Stimulated activated naive CD8-positive, alpha-beta T cell treated with anti-CD3 and anti-CD28 coated beads, Interleukin-15, amount 100 ng/mL, for 72 hours (primary cell): ENCODE results near the gene TCOF1.

ENCODE experiments used
- ATAC-seq: fragments of 150-1000 bp; cut with Tn5 transposase; 2 replicates; pipeline ENCODE4 v1.10.0; 2021; ENCODE audit warnings: mild to moderate bottlenecking, moderate library complexity
- DNase-seq, 2 donors: peaks; one replicate each; pipeline ENCODE4 v3.0.0; 2021 to 2022
- H3K27ac Mint-ChIP-seq, 2 donors: one replicate each; pipeline ENCODE4 v1.8.0; 2022; ENCODE audit warnings: mild to moderate bottlenecking in 2 of 2, mixed read lengths in 2 of 2, moderate library complexity in 2 of 2
- H3K27me3 Mint-ChIP-seq: one replicate; pipeline ENCODE4 v1.8.0; 2022; ENCODE audit warnings: mixed read lengths
- H3K4me1 Mint-ChIP-seq: one replicate; pipeline ENCODE4 v1.8.0; 2022; ENCODE audit warnings: mild to moderate bottlenecking, mixed read lengths
- H3K4me3 Mint-ChIP-seq, 2 donors: one replicate each; pipeline ENCODE4 v1.8.0; 2022; ENCODE audit warnings: mild to moderate bottlenecking in 2 of 2, mixed read lengths in 2 of 2, moderate library complexity in 1 of 2
- H3K9me3 Mint-ChIP-seq, 2 donors: one replicate each; pipeline ENCODE4 v1.8.0; 2022; ENCODE audit warnings: mixed read lengths in 2 of 2

TCOF1 gene

DNA sequence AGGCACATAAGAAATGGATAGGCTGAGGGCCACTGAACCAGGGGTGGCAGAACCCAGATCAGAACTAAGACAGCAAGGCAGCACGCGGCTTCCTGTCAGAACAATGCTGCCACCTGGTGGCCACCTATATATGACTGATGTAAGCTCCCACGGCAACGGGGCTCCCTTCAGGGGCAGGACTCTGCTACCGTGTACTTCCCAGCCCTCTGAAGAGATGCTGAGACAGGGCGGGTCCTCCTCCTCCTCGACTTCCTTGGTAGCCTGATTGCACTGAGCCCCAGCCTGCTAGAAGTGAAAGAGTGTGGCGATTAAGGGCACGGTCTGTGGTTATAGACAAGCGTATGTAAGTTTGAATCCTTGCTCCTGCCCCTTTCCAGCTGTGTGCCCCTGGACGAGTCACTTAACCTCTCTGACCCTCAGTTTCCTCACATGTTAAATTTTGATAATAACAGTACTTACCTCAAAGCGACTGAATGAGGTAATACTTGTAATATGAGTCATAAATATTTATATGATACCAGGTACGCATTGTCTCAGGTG is 78.7 kb downstream of the TCOF1 start:
- H3K27me3 Mint-ChIP-seq: no peaks in the 10 kb centered on the region
- H3K4me3 Mint-ChIP-seq: peak overlapping the region; percentile 58 to 63
- ATAC-seq: peak; percentile 95

DNA sequence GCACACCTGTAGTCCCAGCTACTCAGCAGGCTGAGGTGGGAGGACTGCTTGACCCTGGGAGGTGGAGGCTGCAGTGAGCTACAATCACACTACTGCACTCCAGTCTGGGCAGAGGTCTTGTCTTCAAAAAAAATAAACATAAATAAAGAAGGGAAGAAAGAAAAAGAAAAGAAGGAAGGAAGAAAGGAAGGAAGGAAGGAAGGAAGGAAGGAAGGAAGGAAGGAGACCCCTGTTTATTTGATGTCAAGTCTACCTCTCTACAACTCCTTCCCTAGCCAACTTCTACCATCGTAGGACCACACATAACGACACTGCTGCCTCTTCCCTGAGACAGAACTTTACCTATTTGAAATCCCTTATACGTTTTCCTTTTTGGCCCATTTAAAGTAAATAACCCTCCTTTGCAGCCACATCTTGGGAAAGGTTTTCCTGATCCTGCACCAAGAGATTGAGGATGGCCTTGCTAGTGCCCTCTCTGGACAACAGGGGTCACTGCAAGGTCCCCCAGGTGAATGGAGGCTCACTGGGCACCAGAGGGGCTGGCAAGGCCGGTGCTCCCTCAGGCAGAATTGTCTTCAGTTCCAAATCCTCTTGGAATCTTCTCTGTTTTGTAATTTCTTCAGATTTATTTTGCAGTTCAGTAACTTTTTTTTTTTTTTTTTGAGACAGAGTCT is 81.5 kb downstream of the TCOF1 start:
- no peaks in the 10 kb centered on the region for H3K27me3 Mint-ChIP-seq
- no peak for DNase-seq
- no peak overlapping the region for H3K27ac Mint-ChIP-seq
- H3K4me1 Mint-ChIP-seq: peaks cover 15% of the 10 kb centered on the region
- H3K9me3 Mint-ChIP-seq: no peaks in the 10 kb centered on the region
- no peak overlapping the region for H3K4me3 Mint-ChIP-seq
- ATAC-seq: no peak

More for the DNA sequence above, 78.7 kb downstream of the TCOF1 start:
- Mint-ChIP-seq H3K27ac (peak overlapping the region; percentile 85 to 87), H3K4me1 (peaks cover 15% of the 10 kb centered on the region), H3K9me3 (no peaks in the 10 kb centered on the region)
- peak; percentile 87 to 88 for DNase-seq

DNA sequence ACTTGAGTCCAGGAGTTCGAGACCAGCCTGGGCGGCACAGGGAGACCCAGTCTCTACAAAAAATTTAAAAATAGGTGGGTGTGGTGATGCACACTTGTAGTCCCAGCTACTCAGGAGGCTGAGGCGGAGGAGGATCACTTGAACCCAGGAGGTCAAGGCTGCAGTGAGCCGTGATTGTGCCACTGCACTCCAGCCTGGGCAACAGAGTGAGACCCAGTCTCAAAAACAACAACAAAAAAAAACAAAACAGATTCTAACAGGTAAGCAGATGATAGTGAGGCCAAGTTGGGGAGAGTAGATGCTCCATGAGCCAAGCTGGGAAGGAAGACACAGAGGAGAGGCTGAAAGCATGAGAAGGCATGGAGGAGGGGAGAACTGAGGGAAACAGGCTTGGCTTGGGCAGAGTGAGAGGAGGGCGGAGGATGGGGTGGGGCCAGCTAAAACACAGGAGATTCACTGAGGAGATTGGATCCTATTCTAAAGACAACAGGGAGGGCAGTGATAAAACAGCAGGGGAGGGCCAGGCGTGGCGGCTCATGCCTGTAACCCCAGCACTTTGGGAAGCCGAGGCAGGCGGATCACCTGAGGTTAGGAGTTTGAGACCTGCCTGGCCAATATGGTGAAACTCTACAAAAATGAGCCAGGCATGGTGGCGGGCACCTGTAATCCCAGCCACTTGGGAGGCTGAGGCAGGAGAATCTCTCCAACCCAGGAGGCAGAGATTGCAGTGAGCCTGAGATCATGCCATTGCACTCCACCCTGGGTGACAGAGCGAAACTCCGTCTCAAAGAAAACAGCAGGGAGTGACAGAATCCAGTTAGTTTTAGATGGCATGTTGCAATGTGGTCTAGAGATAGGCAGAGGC is 83.7 kb downstream of the TCOF1 start:
- Mint-ChIP-seq H3K4me3 (no peak overlapping the region), H3K27ac (no peak overlapping the region), H3K9me3 (no peaks in the 10 kb centered on the region), H3K27me3 (no peaks in the 10 kb centered on the region), H3K4me1 (peaks cover 15% of the 10 kb centered on the region)
- DNase-seq: no peak
- ATAC-seq: peak; percentile 10

DNA sequence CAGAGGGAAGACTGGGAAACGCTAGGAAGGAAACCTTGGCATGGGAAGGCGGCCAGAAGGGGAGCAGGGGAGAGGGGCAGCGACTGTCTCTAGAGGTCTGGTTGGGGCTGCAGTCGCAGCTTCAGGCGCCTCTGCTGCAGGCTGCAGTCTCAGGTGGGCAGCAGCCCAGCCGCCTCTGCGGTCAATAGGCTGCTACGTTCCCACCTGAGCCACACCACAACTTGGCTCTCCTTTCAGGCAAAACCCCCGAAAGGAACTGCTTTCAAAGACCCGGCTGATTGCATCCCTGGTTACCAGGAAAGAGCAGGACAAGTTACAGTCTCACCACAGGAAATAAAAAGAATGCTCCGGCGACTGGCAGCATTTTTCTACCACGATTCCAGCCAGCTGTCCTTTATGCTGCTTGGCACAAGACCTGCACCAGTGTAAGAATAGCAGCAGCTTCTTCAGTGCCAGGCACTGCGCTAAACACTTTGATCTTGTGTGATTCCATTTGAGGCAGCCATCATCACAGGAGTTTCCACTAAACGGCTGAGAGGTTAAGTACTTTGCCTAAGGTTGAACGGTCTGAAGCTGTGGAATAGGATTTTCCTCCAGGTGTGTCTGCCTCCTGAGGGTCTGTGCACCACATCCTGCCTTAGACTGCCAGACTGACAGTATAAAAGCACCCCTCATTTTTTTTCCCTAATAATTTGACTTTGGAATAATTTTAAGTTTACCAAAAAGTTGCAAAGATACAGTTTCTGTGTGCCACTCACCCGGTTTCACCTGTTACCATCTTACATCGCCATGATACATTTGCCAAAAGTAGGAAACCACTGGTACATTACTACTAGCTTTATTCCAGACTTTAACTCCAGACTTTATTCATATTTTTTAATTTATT is 84.6 kb downstream of the TCOF1 start:
- peak; percentile 33 for ATAC-seq
- Mint-ChIP-seq H3K27me3 (no peaks in the 10 kb centered on the region), H3K4me1 (peaks cover 15% of the 10 kb centered on the region), H3K9me3 (no peaks in the 10 kb centered on the region), H3K27ac (no peak overlapping the region), H3K4me3 (no peak overlapping the region)
- no peak for DNase-seq

DNA sequence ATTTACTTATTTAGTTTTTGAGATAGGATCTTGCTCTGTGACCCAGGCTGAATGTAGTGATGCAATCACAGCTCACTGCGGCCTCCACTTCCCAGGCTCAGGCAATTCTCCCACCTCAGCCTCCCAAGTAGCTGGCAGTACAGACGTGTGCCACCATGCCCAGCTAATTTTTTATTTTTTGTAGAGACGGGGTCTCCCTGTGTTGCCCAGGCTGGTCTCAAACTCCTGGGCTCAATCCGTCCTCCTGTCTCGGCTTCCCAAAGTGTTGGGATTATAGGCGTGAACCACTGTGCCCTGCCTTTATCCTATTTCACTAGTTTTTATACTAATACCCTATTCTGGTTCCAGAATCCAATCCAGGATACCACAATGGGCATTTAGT is 85.2 kb downstream of the TCOF1 start:
- ATAC-seq (no peak), DNase-seq (no peak)
- no peaks in the 10 kb centered on the region for H3K9me3 Mint-ChIP-seq
- peaks cover 21% of the 10 kb centered on the region for H3K4me1 Mint-ChIP-seq
- H3K4me3 Mint-ChIP-seq: no peak overlapping the region
- no peaks in the 10 kb centered on the region for H3K27me3 Mint-ChIP-seq
- peak overlapping the region in 1 of 2 donors; percentile 36 for H3K27ac Mint-ChIP-seq

DNA sequence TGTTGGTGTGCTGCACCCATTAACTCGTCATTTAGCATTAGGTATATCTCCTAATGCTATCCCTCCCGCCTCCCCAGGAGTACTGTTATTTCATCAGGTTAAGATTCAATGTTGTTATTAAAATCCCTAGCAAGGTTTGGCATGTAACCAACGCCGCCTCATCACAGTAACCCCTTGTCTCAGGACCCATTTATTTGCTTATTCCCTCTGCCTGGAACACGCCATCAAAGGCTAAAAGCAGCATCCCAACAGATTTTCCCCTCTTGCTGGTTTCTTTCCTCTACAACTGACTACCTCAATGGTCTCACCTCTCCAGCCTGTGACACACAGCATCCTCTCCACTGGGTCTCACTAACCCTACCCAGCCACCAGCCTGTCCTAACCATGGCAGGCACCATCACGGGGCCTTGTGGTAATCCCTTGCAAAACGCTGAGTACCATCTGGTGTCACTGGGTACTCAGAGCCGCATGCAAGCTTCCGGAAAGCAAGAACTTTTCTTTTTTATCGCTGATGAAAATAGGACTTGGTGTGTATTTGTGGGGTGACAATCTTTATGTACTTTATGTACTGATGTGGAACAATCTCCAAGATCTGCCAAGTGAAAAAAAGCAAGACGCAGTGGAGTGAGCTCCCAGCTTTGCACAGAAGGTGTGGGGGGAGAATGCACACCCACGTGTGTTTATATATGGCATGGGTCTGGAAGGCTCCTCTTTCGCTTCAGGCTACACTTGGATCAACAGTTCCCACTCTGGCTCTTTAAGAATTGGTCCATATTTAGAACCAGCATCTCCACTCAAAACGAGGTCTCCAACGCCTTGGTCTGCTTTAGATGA is 86.0 kb downstream of the TCOF1 start:
- Mint-ChIP-seq H3K4me1 (peaks cover 29% of the 10 kb centered on the region), H3K27me3 (no peaks in the 10 kb centered on the region), H3K4me3 (no peak overlapping the region), H3K9me3 (no peaks in the 10 kb centered on the region), H3K27ac (no peak overlapping the region)
- DNase-seq: no peak
- no peak for ATAC-seq

DNA sequence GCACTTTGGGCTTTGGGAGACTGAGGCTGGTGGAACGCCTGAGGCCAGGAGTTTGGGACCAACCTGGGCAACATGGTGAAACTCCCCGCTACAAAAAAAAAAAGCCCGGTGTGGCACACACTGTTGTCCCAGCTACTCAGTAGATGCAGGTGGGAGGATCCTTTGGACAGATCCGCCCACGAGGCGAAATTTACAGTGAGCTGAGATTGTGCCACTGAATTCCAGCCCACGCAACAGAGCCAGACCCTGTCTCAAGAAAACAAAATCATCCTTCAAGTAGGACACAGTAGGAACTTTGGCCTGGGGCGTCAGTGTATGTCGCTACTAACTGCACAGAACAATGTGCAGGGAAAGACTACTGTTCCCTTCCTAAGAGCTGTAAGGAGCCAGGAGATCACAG is 87.3 kb downstream of the TCOF1 start:
- Mint-ChIP-seq H3K9me3 (no peaks in the 10 kb centered on the region), H3K27ac (peak overlapping the region in 1 of 2 donors; percentile 64), H3K27me3 (no peaks in the 10 kb centered on the region), H3K4me3 (no peak overlapping the region), H3K4me1 (peaks cover 34% of the 10 kb centered on the region)
- DNase-seq (no peak), ATAC-seq (no peak)

DNA sequence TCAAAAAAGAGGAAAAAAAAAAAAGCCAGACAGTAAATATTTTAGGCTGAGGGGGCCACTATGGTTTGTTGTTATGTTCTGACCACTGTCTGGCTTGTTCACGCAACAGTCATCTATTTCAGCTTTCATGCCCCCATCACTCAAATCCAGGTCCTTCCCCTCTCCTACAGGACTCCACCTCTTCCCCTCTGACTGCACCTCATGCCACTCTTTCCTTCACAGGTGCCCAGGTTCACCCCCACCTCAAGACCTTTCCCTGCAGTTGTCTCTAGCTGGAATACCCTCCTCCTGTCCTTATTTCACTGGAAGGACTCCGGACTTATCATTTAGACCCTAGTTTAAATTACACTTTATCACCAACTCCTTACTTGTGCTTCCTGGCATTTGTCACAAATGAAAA is 88.6 kb downstream of the TCOF1 start:
- peak overlapping the region; percentile 33 to 55 for H3K4me3 Mint-ChIP-seq

DNA sequence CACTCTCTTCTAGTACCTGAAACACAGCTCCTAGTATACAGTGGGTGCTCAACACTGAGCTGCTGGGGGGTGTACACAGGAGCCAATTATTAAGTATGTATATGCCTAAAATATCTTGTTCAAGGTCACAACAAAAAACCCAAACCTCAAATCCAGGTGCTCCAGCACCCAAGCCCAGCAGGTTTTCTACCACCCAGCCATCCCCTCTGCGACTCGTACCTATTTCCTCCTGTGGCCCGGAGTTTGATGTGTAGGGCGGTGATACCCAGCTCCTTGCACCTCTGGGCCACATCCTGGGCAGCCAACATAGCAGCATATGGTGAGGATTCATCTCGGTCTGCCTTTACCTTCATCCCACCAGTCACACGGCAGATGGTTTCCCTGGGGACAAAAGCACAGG is 89.1 kb downstream of the TCOF1 start:
- H3K27me3 Mint-ChIP-seq: no peaks in the 10 kb centered on the region
- peaks cover 34% of the 10 kb centered on the region for H3K4me1 Mint-ChIP-seq
- no peak for DNase-seq
- no peaks in the 10 kb centered on the region for H3K9me3 Mint-ChIP-seq
- peak overlapping the region; percentile 86 to 90 for H3K27ac Mint-ChIP-seq
- ATAC-seq: no peak
- H3K4me3 Mint-ChIP-seq: peak overlapping the region; percentile 33 to 55

More for the DNA sequence above, 88.6 kb downstream of the TCOF1 start:
- H3K4me1 Mint-ChIP-seq: peaks cover 34% of the 10 kb centered on the region
- no peaks in the 10 kb centered on the region for H3K9me3 Mint-ChIP-seq
- ATAC-seq (no peak), DNase-seq (no peak)
- peak overlapping the region; percentile 86 to 90 for H3K27ac Mint-ChIP-seq
- no peaks in the 10 kb centered on the region for H3K27me3 Mint-ChIP-seq

DNA sequence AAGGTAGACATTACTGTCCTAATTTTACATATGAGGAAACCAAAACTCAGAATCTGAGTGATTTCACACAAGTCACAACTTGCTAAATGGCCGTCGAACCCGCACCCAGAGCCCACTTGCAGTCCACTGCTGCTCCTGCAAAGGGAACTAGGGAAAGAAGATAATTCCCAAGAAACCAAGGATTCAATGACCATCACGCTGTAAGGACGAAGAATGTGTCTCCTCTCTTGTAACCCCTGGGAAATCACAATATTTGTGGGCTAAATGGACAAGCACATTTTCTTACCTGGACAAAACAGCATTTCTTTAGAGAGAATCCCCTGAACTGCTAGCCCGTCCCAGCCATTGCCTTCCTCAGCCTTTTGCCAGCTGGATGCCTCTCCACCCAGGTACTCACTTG is 89.7 kb downstream of the TCOF1 start:
- H3K4me1 Mint-ChIP-seq: peaks cover 34% of the 10 kb centered on the region
- H3K4me3 Mint-ChIP-seq: peak overlapping the region; percentile 88 to 94
- H3K27ac Mint-ChIP-seq: no peak overlapping the region
- no peaks in the 10 kb centered on the region for H3K27me3 Mint-ChIP-seq
- DNase-seq (no peak), ATAC-seq (no peak)
- H3K9me3 Mint-ChIP-seq: no peaks in the 10 kb centered on the region

DNA sequence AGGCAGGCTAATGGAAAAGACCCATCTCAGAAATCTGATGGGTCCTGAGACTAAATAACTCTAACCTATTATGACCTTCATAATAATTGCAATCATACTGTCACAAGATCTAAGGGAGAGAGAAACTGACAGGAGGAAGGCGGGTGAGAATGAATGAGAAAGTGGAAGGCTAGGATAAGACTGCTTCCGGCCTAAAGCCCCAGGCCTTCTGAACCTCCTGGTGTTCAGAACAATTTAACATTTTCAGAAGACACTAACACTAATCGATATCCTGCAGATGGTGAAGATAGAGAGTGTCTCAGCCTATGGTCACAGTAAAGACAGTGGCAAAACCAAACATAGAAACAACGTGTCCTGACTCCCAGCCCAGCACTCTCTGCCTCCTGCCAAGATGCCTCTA is 90.8 kb downstream of the TCOF1 start:
- ATAC-seq (no peak), DNase-seq (no peak)
- Mint-ChIP-seq H3K27me3 (no peaks in the 10 kb centered on the region), H3K9me3 (no peaks in the 10 kb centered on the region), H3K27ac (peak overlapping the region; percentile 99 to 100), H3K4me1 (peaks cover 34% of the 10 kb centered on the region), H3K4me3 (peak overlapping the region; percentile 88 to 94)

DNA sequence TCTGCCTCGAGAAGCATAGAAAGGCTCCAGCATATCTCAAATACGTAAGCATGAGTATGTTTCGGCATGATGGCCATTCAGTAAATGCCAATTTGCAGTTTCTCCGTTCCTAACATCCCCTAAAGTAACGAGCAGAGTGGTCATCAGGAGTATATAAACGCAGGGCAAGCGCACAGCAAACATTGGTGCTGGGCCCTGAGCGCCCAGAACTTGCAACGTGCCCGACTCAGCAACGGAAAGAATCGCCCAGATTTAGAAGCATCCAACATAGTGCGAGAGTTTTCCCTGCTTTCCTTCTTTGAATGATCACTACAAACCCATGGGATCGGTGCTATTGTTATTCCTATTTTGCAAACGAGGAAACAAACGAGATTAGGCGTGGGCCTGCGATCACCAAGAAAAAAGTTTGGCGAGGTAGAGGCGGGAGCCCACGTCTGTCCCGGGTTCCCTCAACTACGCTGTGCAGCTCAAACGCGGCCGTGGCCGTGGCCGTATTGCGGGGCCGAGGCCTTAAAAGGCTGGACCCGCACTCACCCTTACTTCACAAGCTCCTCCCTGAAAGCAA is 91.5 kb downstream of the TCOF1 start:
- ATAC-seq (peak; percentile 49), DNase-seq (no peak)
- Mint-ChIP-seq H3K27me3 (no peaks in the 10 kb centered on the region), H3K9me3 (no peaks in the 10 kb centered on the region), H3K4me1 (peaks cover 34% of the 10 kb centered on the region), H3K4me3 (peak overlapping the region; percentile 88 to 94), H3K27ac (peak overlapping the region; percentile 99 to 100)
